Karpas-422 (cell line): ENCODE data around the gene KIF26A. TPM values are rescaled to one million over a fixed set of nuclear protein-coding genes. Genes with fewer than 3 reads are reported as not detected.
A peak's percentile ranks its signal among the peaks of the same experiment; 100 is the strongest.

ENCODE experiments used
- DNase-seq: peaks from one replicate; pipeline ENCODE4 v3.0.0-alpha.2; 2015
- H2AFZ ChIP-seq: fragments of 200-600 bp; sonication (generic); 2 replicates; pipeline ENCODE4 v1.6.1; 2014; ENCODE audit warnings: antibody characterized with exemption, low read length, mixed read lengths
- H3K27ac ChIP-seq: fragments of 200-600 bp; sonication (generic); 2 replicates; pipeline ENCODE4 v1.5.1; 2014; ENCODE audit warnings: mild to moderate bottlenecking, low read length, moderate library complexity
- H3K27me3 ChIP-seq: fragments of 200-600 bp; sonication (generic); 2 replicates; pipeline ENCODE4 v1.6.1; 2014; ENCODE audit warnings: low read length, mixed read lengths
- H3K36me3 ChIP-seq: fragments of 200-600 bp; sonication (generic); 2 replicates; pipeline ENCODE4 v1.6.1; 2014; ENCODE audit warnings: low read length, mixed read lengths; ENCODE audit not compliant: insufficient read depth
- H3K4me1 ChIP-seq: fragments of 200-600 bp; sonication (generic); 2 replicates; pipeline ENCODE4 v1.6.1; 2014; ENCODE audit warnings: mild to moderate bottlenecking, low read length, mixed read lengths
- H3K4me2 ChIP-seq: fragments of 200-600 bp; sonication (generic); 2 replicates; pipeline ENCODE4 v1.6.1; 2014; ENCODE audit warnings: low read length, low read depth, mild to moderate bottlenecking; ENCODE audit not compliant: poor library complexity, severe bottlenecking
- H3K4me3 ChIP-seq: fragments of 200-600 bp; sonication (generic); 2 replicates; pipeline ENCODE4 v1.5.1; 2014; ENCODE audit warnings: mild to moderate bottlenecking, antibody characterized with exemption, low read length, mixed read lengths
- H3K79me2 ChIP-seq: fragments of 200-600 bp; sonication (generic); 2 replicates; pipeline ENCODE4 v1.6.1; 2014; ENCODE audit warnings: mild to moderate bottlenecking, low read length, mixed read lengths
- H3K9ac ChIP-seq: fragments of 200-600 bp; sonication (generic); 2 replicates; pipeline ENCODE4 v1.6.0; 2014; ENCODE audit warnings: low read length
- H3K9me2 ChIP-seq: fragments of 200-600 bp; sonication (generic), shearing (Covaris generic); replicated peaks from 2 replicates; pipeline ENCODE4 v1.6.0; 2014; ENCODE audit warnings: mild to moderate bottlenecking, low read length, moderate library complexity; ENCODE audit not compliant: insufficient read depth
- H3K9me3 ChIP-seq: fragments of 300-700, 200-600 bp; sonication (generic); 2 replicates; pipeline ENCODE4 v1.6.1; 2014; ENCODE audit warnings: low read length, mixed read lengths
- H4K20me1 ChIP-seq: fragments of 200-600 bp; sonication (generic); 2 replicates; pipeline ENCODE4 v1.6.1; 2014; ENCODE audit warnings: mild to moderate bottlenecking, antibody characterized with exemption, low read length, low read depth; ENCODE audit not compliant: insufficient read depth
- total RNA-seq: library from RNA; depleted of rRNA; stranded (reverse); fragments of >200 nt; shearing (Covaris generic); gene quantifications from 2 replicates; pipeline ENCODE4 v1.2.3, GENCODE V29; 2014; ENCODE audit warnings: low replicate concordance

Gene KIF26A
- total RNA-seq, 1 experiment from 2014 or later: not detected

DNA sequence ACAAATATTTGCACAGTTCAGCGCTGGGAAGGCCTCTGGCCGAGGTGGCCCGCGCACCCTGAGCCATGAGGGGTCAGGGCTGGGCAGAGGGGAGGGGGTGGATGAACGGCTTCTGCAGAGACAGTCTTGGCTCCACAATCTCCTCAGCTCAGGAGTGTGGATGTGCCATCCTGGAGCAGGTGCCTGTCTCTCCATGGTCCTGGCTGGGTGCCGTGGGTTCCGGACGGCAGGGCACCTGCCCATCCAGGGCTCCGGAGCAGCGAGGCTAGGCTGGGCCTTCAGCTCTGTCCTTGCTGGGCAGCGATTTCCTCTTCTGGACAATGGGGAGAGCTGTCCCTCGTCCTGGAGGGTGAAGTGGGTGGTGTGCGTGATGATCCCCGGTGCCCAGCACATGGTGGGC lies 55.6 kb downstream of the KIF26A start:
- Histone ChIP-seq H3K36me3 (no peaks in the 10 kb centered on the region), H4K20me1 (peaks cover 3% of the 10 kb centered on the region; the same call in 1 of the 2 replicates), H3K9me3 (no peaks in the 10 kb centered on the region), H3K9ac (no peak overlapping the region), H3K9me2 (no peaks in the 10 kb centered on the region), H3K79me2 (no peaks in the 10 kb centered on the region), H3K4me3 (no peak overlapping the region), H3K27me3 (no peaks in the 10 kb centered on the region), H3K4me2 (no peak overlapping the region), H3K4me1 (peaks cover 4% of the 10 kb centered on the region; the same call in 1 of the 2 replicates), H2AFZ (no peak overlapping the region), H3K27ac (no peak overlapping the region)
- no peak for DNase-seq

DNA sequence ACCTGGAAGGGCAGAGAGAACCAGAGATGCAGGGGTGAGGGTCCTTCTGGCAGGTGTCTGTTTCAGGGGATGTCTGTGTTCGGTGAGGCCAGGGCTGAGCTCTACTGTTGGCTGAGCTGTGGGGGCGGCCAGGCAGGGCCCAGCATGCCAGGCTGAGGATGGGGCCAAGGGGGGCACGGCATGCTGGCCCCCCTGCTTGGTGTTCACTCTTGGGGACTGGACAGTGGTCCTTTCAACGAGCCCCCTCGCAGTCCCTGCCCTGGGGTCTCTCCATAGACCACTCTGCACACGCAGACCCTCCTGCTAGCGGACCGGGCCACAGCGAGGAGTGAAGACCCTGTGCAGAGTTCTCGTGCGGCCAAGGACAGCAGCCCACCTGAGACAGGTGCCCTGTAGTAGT lies 56.3 kb downstream of the KIF26A start:
- peaks cover 4% of the 10 kb centered on the region; the same call in 1 of the 2 replicates for H3K4me1 ChIP-seq
- H3K79me2 ChIP-seq: no peaks in the 10 kb centered on the region
- H3K27me3 ChIP-seq: no peaks in the 10 kb centered on the region
- no peaks in the 10 kb centered on the region for H3K36me3 ChIP-seq
- H3K27ac ChIP-seq: no peak overlapping the region
- no peak for DNase-seq
- H3K4me3 ChIP-seq: no peak overlapping the region
- no peak overlapping the region for H2AFZ ChIP-seq
- no peaks in the 10 kb centered on the region for H3K9me3 ChIP-seq
- H3K9ac ChIP-seq: no peak overlapping the region
- H3K9me2 ChIP-seq: no peaks in the 10 kb centered on the region
- H4K20me1 ChIP-seq: 0 out of 2 replicates have a peak, but pooled peaks cover 3% of the 10 kb centered on the region
- no peak overlapping the region for H3K4me2 ChIP-seq

DNA sequence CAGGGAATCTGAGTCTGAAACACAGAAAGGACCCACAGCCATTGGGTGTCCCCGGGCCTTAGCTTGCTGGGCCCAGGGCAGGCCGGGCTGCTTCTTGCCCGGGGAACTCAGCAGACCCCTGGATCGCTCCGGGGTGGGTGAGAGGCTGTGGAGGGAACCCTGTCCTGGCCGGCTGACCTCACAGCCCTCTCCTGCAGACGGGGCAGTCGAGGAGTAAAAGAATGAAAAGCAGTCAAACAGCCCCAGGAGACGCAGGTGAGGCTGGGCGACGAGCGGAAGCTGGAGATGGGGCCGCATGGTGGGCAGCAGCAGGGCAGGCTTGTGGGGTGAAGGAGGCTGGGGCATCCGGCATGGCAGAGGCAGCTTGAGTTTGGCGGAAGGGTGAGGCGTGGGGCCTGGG lies 57.0 kb downstream of the KIF26A start:
- Histone ChIP-seq H2AFZ (no peak overlapping the region), H3K4me3 (no peak overlapping the region), H4K20me1 (0 out of 2 replicates have a peak, but pooled peaks cover 3% of the 10 kb centered on the region), H3K27me3 (no peaks in the 10 kb centered on the region), H3K4me1 (peaks cover 4% of the 10 kb centered on the region; the same call in 1 of the 2 replicates), H3K9ac (no peak overlapping the region), H3K79me2 (no peaks in the 10 kb centered on the region), H3K9me3 (no peaks in the 10 kb centered on the region), H3K27ac (no peak overlapping the region), H3K36me3 (no peaks in the 10 kb centered on the region), H3K9me2 (no peaks in the 10 kb centered on the region), H3K4me2 (no peak overlapping the region)
- DNase-seq: no peak

DNA sequence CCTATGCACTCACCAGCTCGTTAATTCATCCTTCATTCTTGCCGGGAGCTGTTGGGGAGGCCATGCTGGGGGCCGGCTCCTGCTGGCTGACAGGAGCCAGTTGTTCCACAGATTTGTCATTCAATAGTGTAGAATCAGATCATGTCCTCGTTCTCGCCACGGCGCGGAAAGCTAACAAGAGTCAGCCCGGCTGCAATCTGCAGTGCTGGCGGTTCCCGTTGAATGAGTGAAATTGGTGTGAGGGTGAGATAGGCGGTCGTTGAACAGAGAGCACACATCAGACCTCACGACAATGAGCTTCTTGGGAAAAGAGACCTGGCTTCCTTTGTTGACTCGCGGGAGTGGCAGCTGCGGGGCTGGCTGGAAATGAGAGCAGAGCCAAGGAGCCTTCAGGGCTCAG lies 57.5 kb downstream of the KIF26A start:
- DNase-seq: no peak
- H2AFZ ChIP-seq: no peak overlapping the region

DNA sequence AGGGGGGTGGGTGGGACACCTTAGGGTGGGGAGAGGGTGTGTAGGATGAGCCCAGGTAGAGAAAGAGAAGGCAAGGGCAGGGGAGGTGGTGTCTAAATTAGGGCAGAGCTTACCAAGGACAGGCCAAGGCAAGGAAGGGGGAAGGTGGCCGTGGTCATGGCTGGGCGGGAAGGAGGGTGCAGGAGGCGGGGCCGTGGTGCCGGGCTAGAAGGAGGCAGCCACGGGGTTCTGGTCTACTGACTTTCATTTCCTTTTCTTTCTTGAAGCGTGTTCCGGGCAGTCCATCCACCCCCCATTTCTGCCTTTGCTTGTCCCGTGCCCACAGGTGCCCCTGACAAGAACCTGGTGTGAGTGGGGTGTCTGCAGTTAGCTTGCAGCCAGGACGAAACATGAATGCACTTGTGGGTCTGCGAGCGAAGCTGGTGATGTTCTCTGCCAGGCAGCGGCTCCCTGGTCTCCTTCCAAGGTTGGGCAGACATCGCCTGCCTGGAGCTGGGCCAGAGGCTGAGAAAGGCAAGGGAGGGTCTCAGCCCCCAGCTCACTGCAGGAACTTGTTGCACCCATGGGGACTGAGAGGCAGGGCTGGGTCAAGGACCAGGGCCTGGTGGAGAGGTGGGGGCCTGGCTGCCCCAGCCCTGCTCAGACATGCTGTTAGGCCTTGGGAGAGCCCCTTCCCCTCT lies 58.2 kb downstream of the KIF26A start:
- H3K36me3 ChIP-seq: no peaks in the 10 kb centered on the region
- no peak overlapping the region for H3K27ac ChIP-seq
- no peak overlapping the region for H3K4me3 ChIP-seq
- H4K20me1 ChIP-seq: 0 out of 2 replicates have a peak, but pooled peaks cover 3% of the 10 kb centered on the region
- DNase-seq: peak; percentile 55
- no peaks in the 10 kb centered on the region for H3K9me3 ChIP-seq
- no peak overlapping the region for H3K9ac ChIP-seq
- no peaks in the 10 kb centered on the region for H3K27me3 ChIP-seq
- H3K79me2 ChIP-seq: no peaks in the 10 kb centered on the region
- H3K4me1 ChIP-seq: peaks cover 4% of the 10 kb centered on the region; the same call in 1 of the 2 replicates
- H3K4me2 ChIP-seq: no peak overlapping the region
- H3K9me2 ChIP-seq: no peaks in the 10 kb centered on the region
- H2AFZ ChIP-seq: no peak overlapping the region

More for the DNA sequence above, 57.5 kb downstream of the KIF26A start:
- Histone ChIP-seq H4K20me1 (0 out of 2 replicates have a peak, but pooled peaks cover 3% of the 10 kb centered on the region), H3K9me2 (no peaks in the 10 kb centered on the region), H3K4me3 (no peak overlapping the region), H3K9ac (no peak overlapping the region), H3K9me3 (no peaks in the 10 kb centered on the region), H3K27ac (no peak overlapping the region), H3K4me2 (no peak overlapping the region), H3K27me3 (no peaks in the 10 kb centered on the region), H3K79me2 (no peaks in the 10 kb centered on the region), H3K4me1 (peaks cover 4% of the 10 kb centered on the region; the same call in 1 of the 2 replicates), H3K36me3 (no peaks in the 10 kb centered on the region)

DNA sequence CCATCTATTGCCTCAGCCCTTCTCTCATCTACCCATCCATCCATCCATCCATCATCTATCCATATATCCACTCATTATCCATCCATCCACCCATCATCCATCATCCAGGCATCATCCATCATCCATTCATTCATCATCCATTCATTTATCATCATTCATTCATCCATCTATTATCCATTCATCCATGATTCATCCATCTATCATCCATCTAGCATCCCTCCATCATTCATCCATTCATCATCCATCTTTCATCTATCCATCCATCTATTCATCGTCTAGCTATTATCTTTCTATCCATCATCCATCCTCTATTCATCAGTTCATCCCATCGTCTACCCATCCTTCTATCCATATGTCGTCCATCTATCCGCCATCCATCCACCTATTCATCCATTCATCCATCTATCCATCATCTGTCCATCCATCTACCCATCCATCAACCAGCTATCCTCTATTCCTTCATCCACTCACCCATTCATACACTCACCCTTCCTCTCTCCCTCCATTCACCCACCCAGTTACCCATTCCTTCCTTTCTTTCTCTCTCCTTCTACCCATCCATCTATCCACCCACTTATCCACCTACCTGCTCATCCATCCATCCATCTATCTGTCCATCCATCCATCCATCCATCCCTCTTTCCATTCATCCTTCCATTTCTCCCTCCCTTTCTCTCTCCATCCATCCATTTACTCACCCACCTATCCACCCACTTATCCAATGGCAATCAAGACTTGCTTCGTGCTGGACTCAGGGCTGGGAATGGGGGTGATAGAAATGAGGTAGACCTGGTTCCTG lies 59.3 kb downstream of the KIF26A start:
- Histone ChIP-seq H3K9me3 (no peaks in the 10 kb centered on the region), H3K9ac (no peak overlapping the region), H3K27ac (no peak overlapping the region), H3K9me2 (no peaks in the 10 kb centered on the region), H3K36me3 (no peaks in the 10 kb centered on the region), H4K20me1 (0 out of 2 replicates have a peak, but pooled peaks cover 3% of the 10 kb centered on the region), H2AFZ (no peak overlapping the region), H3K4me1 (peaks cover 4% of the 10 kb centered on the region; the same call in 1 of the 2 replicates), H3K4me2 (no peak overlapping the region), H3K79me2 (no peaks in the 10 kb centered on the region), H3K27me3 (no peaks in the 10 kb centered on the region), H3K4me3 (no peak overlapping the region)
- no peak for DNase-seq

DNA sequence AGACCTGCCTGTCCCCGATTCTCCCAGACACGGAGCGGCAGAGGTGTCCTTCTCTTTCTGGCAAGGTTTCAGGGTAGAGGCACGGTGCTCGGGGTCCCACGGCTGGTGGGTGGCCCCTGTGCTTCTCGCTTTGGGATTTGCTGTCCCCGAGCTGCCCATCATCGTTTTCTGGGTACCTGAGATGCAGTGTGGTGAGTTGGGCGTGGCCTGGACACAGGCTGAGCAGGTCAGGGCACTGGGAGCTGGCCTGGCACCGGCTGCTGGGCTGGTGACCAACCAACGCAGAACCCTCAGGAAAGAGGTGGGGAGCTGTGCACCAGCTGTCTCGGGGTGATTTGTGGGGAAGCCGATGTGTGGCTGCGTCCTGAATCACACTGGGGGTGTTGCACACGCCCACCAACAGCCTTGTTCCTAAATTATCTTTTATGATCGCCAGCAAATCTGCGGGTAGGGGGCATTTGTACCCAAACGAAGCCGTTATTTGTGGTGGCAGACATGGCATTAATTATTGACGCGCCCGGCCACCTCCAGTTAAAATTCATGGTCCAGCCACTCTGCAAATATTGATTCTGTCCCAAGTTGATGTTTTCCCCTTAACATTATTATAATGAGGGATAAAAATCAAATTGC lies 61.0 kb downstream of the KIF26A start:
- no peak overlapping the region for H3K27ac ChIP-seq
- no peaks in the 10 kb centered on the region for H3K36me3 ChIP-seq
- DNase-seq: no peak
- H3K4me3 ChIP-seq: no peak overlapping the region
- H3K9me3 ChIP-seq: no peaks in the 10 kb centered on the region
- H3K27me3 ChIP-seq: no peaks in the 10 kb centered on the region
- no peaks in the 10 kb centered on the region for H3K9me2 ChIP-seq
- no peak overlapping the region for H3K9ac ChIP-seq
- H3K4me1 ChIP-seq: peaks cover 4% of the 10 kb centered on the region; the same call in 1 of the 2 replicates
- H3K4me2 ChIP-seq: no peak overlapping the region
- no peaks in the 10 kb centered on the region for H3K79me2 ChIP-seq
- no peaks in the 10 kb centered on the region for H4K20me1 ChIP-seq
- no peak overlapping the region for H2AFZ ChIP-seq

DNA sequence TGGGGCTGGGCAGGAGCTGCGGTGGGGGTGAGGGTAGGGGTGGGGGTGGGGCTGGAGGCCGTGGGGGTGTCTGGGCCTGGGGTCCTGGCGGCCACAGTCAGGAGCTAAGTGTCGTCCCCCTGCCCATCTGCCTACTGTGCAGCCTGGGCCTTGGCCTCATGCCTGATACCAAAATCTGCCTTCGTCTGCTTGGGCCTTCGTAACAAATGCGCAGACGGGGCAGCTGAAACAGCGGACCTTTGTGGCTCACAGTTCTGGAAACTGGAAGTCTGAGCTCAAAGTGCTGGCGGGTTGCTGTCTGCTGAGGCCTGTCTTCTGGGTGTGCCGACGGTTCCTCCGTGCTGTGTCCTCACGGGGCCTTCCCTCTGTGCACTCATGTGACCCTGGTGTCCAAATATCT lies 61.7 kb downstream of the KIF26A start:
- Histone ChIP-seq H3K4me2 (no peak overlapping the region), H3K9me3 (no peaks in the 10 kb centered on the region), H3K27ac (no peak overlapping the region), H3K36me3 (no peaks in the 10 kb centered on the region), H3K27me3 (no peaks in the 10 kb centered on the region), H3K79me2 (no peaks in the 10 kb centered on the region), H3K9me2 (no peaks in the 10 kb centered on the region), H3K4me1 (peaks cover 4% of the 10 kb centered on the region; the same call in 1 of the 2 replicates), H3K4me3 (no peak overlapping the region), H2AFZ (no peak overlapping the region), H3K9ac (no peak overlapping the region), H4K20me1 (no peaks in the 10 kb centered on the region)
- no peak for DNase-seq
